K562 (cell line): ENCODE measurements around the gene NFATC4. TPM values are rescaled to one million over a fixed set of nuclear protein-coding genes. Genes with fewer than 3 reads are reported as not detected.

Source experiments
- ATAC-seq: fragments of 200-7000 bp; cut with Tn5 transposase; 3 replicates; pipeline ENCODE4 v1.9.1; 2020; ENCODE audit warnings: moderate library complexity
- BruUV-seq: library from RNA; stranded (reverse); fragments of 400-500 nt; replicated peaks from 2 replicates; lab custom pipeline; 2021; lab: Mats Ljungman, UMichigan
- CTCF ChIA-PET: fragments of 300-600 bp; formaldehyde crosslinking; extraction: SDS; loops from one replicate; lab custom pipeline; 2021; ENCODE audit warnings: low intra/inter-chr PET ratio; lab: Yijun Ruan, JAX
- POLR2A ChIA-PET: fragments of 300-600, 350-650 bp; sonication (Branson Sonifier 250); formaldehyde crosslinking; extraction: SDS; loops from one replicate; lab custom pipeline; 2021; ENCODE audit warnings: antibody characterized with exemption, inconsistent platforms; lab: Yijun Ruan, JAX
- DNase-seq, 4 experiments: peaks; one replicate each; pipeline versions ENCODE4 v3.0.0 to v3.0.0-alpha.2; 2011 to 2018; ENCODE audit warnings: low spot score in 3 of 4, mixed read lengths in 3 of 4; ENCODE audit errors: extremely low read depth in 1 of 4
- FAIRE-seq: peaks from 2 replicates; lab custom pipeline; 2011; peaks lifted over from hg19 to GRCh38; lab: Jason Lieb, UNC
- H2AFZ ChIP-seq: 2 replicates; pipeline ENCODE4 v1.6.0; 2011; ENCODE audit warnings: low read depth, low read length, control low read depth, inconsistent platforms
- H3K27ac ChIP-seq: fragments of 200-600 bp; 3 replicates; pipeline ENCODE4 v1.8.0; 2011; ENCODE audit warnings: low read depth, mild to moderate bottlenecking, control low read depth, inconsistent platforms, low read length, moderate library complexity, mixed read lengths; ENCODE audit errors: extremely low read depth
- H3K27me3 ChIP-seq, 2 experiments: fragments of 300-600 bp in 1 of 2; 2 replicates in 1 of 2; 3 replicates in 1 of 2; pipeline versions ENCODE4 v1.6.0 to v1.8.0; 2011; ENCODE audit warnings: inconsistent platforms in 2 of 2, low read length in 2 of 2, mild to moderate bottlenecking in 1 of 2, mixed read lengths in 1 of 2, moderate library complexity in 1 of 2; ENCODE audit not compliant: control insufficient read depth in 2 of 2, insufficient read depth in 2 of 2
- H3K36me3 ChIP-seq: fragments of 300-600 bp; 3 replicates; pipeline ENCODE4 v1.8.0; 2011; ENCODE audit warnings: mild to moderate bottlenecking, low read length, inconsistent platforms; ENCODE audit not compliant: control insufficient read depth, insufficient read depth
- H3K4me1 ChIP-seq, 2 experiments: fragments of 200-600 bp in 1 of 2; replicated peaks in 1 of 2; 2 replicates in 1 of 2; 3 replicates in 1 of 2; pipeline versions ENCODE4 v1.5.1 to v1.8.0; 2011; ENCODE audit warnings: inconsistent platforms in 2 of 2, low read length in 2 of 2, mild to moderate bottlenecking in 1 of 2, mixed read lengths in 1 of 2, moderate library complexity in 1 of 2; ENCODE audit not compliant: control insufficient read depth in 2 of 2, insufficient read depth in 2 of 2
- H3K4me2 ChIP-seq: 2 replicates; pipeline ENCODE4 v1.6.1; 2011; ENCODE audit warnings: low read length, control low read depth, inconsistent platforms, mixed read lengths; ENCODE audit not compliant: insufficient read depth
- H3K4me3 ChIP-seq: fragments of 200-600 bp; sonication (generic), shearing (Covaris generic); 2 replicates; pipeline ENCODE4 v1.5.1; 2016; ENCODE audit warnings: control low read depth, inconsistent platforms
- H3K79me2 ChIP-seq: fragments of 200-600 bp; 3 replicates; pipeline ENCODE4 v1.8.0; 2011; ENCODE audit warnings: low read length, inconsistent platforms; ENCODE audit not compliant: control insufficient read depth, insufficient read depth
- H3K9ac ChIP-seq, 2 experiments: 2 replicates each; pipeline versions ENCODE4 v1.6.0 to v1.6.1; 2011; ENCODE audit warnings: low read depth in 2 of 2, low read length in 2 of 2, control low read depth in 1 of 2, inconsistent platforms in 1 of 2, mild to moderate bottlenecking in 1 of 2, mixed read lengths in 1 of 2; ENCODE audit not compliant: insufficient read depth in 1 of 2
- H3K9me1 ChIP-seq: one replicate; pipeline ENCODE4 v1.6.0; 2011; ENCODE audit warnings: inconsistent platforms, mild to moderate bottlenecking, low read length, moderate library complexity; ENCODE audit not compliant: control insufficient read depth, insufficient read depth
- H3K9me3 ChIP-seq: replicated peaks from 2 replicates; pipeline ENCODE4 v1.5.1; 2011; ENCODE audit warnings: low read depth, low read length, inconsistent platforms; ENCODE audit not compliant: control insufficient read depth, insufficient read depth
- H4K20me1 ChIP-seq: replicated peaks from 2 replicates; pipeline ENCODE4 v1.6.1; 2011; ENCODE audit warnings: low read length, inconsistent platforms, mixed read lengths; ENCODE audit not compliant: control insufficient read depth, insufficient read depth
- ARID1B ChIP-seq: fragments of 450-650 bp; IDR thresholded peaks from 2 replicates; pipeline ENCODE4 v1.6.1; 2016; ENCODE audit warnings: antibody characterized with exemption, mild to moderate bottlenecking, inconsistent platforms
- BRF1 ChIP-seq: IDR thresholded peaks from 3 replicates; pipeline ENCODE4 v1.6.1; 2011; ENCODE audit warnings: borderline replicate concordance, mild to moderate bottlenecking; ENCODE audit not compliant: insufficient read length; ENCODE audit errors: extremely low read depth
- HMG20A ChIP-seq: fragments of 450-650 bp; formaldehyde crosslinking; conservative IDR thresholded peaks from 2 replicates; pipeline ENCODE4 v1.4.0; 2020; ENCODE audit warnings: mild to moderate bottlenecking, mixed read lengths
- NFIX ChIP-seq: fragments of 250-450 bp; sonication (Bioruptor Pico); IDR thresholded peaks from 2 replicates; pipeline ENCODE4 v1.4.0; 2020; ENCODE audit warnings: low read depth, mild to moderate bottlenecking, moderate library complexity
- POLR2AphosphoS2 ChIP-seq: IDR thresholded peaks from 2 replicates; pipeline ENCODE4 v1.6.1; 2012; ENCODE audit warnings: low read length, improper control_type of control experiment
- RAD21 ChIP-seq, 2 experiments: fragments of 250-450 bp in 1 of 2; fragments of 450-650 bp in 1 of 2; sonication (Bioruptor Pico) in 1 of 2; formaldehyde crosslinking in 1 of 2; IDR thresholded peaks in 1 of 2; conservative IDR thresholded peaks in 1 of 2; 2 replicates each; pipeline versions ENCODE4 v1.4.0 to v1.8.0; 2020 to 2022; ENCODE audit warnings: mild to moderate bottlenecking in 2 of 2, moderate library complexity in 1 of 2
- XRCC4 ChIP-seq: IDR thresholded peaks from one replicate; pipeline ENCODE4 v1.6.1; 2011; ENCODE audit not compliant: insufficient read depth, insufficient read length; ENCODE audit errors: extremely low read depth
- WGBS: fragments of 100-300 bp; shearing (Covaris generic); methylation state at CpG from one replicate; pipeline ENCODE4 v1.1.6; 2016; ENCODE audit warnings: low coverage, mixed read lengths; ENCODE audit not compliant: insufficient coverage; ENCODE audit errors: missing lambda C conversion rate; 5-methylcytosine and 5-hydroxymethylcytosine counted together
- in situ Hi-C: fragments of 300-500 bp; cut with MboI; formaldehyde crosslinking; loops from 4 replicates; pipeline ENCODE4 v1.15.0; 2018; ENCODE audit warnings: inconsistent platforms, mixed read lengths
- intact Hi-C: fragments of 100-400 bp; cut with micrococcal nuclease; formaldehyde crosslinking; loops from 2 replicates; pipeline ENCODE4 v1.14.2; 2022
- polyA plus RNA-seq, 8 experiments: library from polyadenylated mRNA; depleted of rRNA in 4 of 8; stranded (reverse) in 5 of 8; unstranded in 3 of 8; fragments of >200 nt; fragmentation: Nextera tagmentation in 2 of 8; fragmentation: Illumina TruSeq in 1 of 8; extraction: Ambion mirVana in 2 of 8; extraction: Trizol in 1 of 8; gene quantifications; 2 replicates each; pipeline versions ENCODE4 v1.2.1 to v1.2.3, GENCODE V29; 2011 to 2014; ENCODE audit warnings: inconsistent platforms in 1 of 8, missing spikeins in 1 of 8
- total RNA-seq, 7 experiments: library from RNA; depleted of rRNA in 6 of 7; stranded (reverse); fragments of >200 nt in 6 of 7; fragmentation: Illumina TruSeq in 2 of 7; extraction: Trizol in 2 of 7; gene quantifications; 2 replicates each; pipeline versions ENCODE4 v1.2.1 to v1.2.3, GENCODE V29; 2011 to 2021; ENCODE audit warnings: low replicate concordance in 1 of 7

Gene NFATC4
- total and polyA plus RNA-seq, 9 of the 15 experiments (the other 6 are each of a cell fraction or from before 2014, with no cell fraction given), result 0.25 to 3.8 (median 0.78) TPM; not detected in 1

- WGBS, result 7% methylated on average over 2 of the region's 3 CpGs
- in situ Hi-C loops, result no loop called here
- H3K9ac ChIP-seq, result no peak overlapping the region
- no peaks in the 10 kb centered on the region; the same call in 1 of the 2 replicates for H3K9me3 ChIP-seq
- no peaks in the 10 kb centered on the region for H3K4me1 ChIP-seq
- H3K79me2 ChIP-seq, result no peaks in the 10 kb centered on the region
- ChIA-PET POLR2A (no interaction called here), CTCF (no interaction called here)
- FAIRE-seq (no peak), DNase-seq (no peak), ATAC-seq (no peak)
- H2AFZ ChIP-seq, result no peak overlapping the region
- H3K4me3 ChIP-seq, result no peak overlapping the region
- intact Hi-C loops, result no loop called here
- no peaks in the 10 kb centered on the region for H3K27me3 ChIP-seq
- no peaks in the 10 kb centered on the region for H4K20me1 ChIP-seq
- H3K27ac ChIP-seq, result no peak overlapping the region
- H3K4me2 ChIP-seq, result no peak overlapping the region
- BruUV-seq, result no TSS peak
- TF ChIP-seq NFIX (no peak), XRCC4 (no peak), POLR2AphosphoS2 (no peak), RAD21 (CRISPR knock-in tag; conservative IDR thresholded peaks at IDR 0.05 in 1 of 2, IDR thresholded peaks at IDR 0.05 in 1 of 2) (no peak), HMG20A (CRISPR knock-in tag) (no peak), ARID1B (no peak), BRF1 (no peak)
- H3K36me3 ChIP-seq, result no peaks in the 10 kb centered on the region
- no peaks in the 10 kb centered on the region for H3K9me1 ChIP-seq
These were observed 7.7 kb upstream of the NFATC4 start for GRCh38 chr14:24360281-24360680.
